AG04449 (cell line): Measurements from ENCODE around the gene MAGI1.

Experiments
- CTCF ChIA-PET: fragments of 350-600 bp; formaldehyde crosslinking; extraction: SDS; loops from one replicate; lab custom pipeline; 2021; ENCODE audit warnings: antibody characterized with exemption; lab: Yijun Ruan, JAX
- POLR2A ChIA-PET: fragments of 400-600, 350-600 bp; formaldehyde crosslinking; extraction: SDS; loops from one replicate; lab custom pipeline; 2020; ENCODE audit warnings: antibody characterized with exemption, inconsistent platforms; lab: Yijun Ruan, JAX
- DNase-seq: peaks from one replicate; pipeline ENCODE4 v3.0.0-alpha.2; 2010; ENCODE audit warnings: low read depth, low spot score
- H3K4me3 ChIP-seq: 2 replicates; pipeline ENCODE4 v1.5.1; 2011; ENCODE audit warnings: low read depth, mild to moderate bottlenecking, control low read depth, low read length
- CTCF ChIP-seq: IDR thresholded peaks from one replicate; pipeline ENCODE4 v1.5.1; 2011; ENCODE audit warnings: mild to moderate bottlenecking, moderate library complexity, low read length, control low read depth, inconsistent platforms; ENCODE audit not compliant: insufficient read depth; ENCODE audit errors: missing control alignments

The MAGI1 gene

GRCh38 chr3:65559643-65560042, 479.1 kb downstream of the MAGI1 start:
- no peak for TF ChIP-seq CTCF
- ChIA-PET CTCF (interaction anchor here (1.3 kb wide), 1 partner anchor 1027 kb away, joined by 3 read pairs; no protein-coding TSS in a partner anchor), POLR2A (no interaction called here)
- DNase-seq = no peak
- H3K4me3 ChIP-seq = no peak overlapping the region

GRCh38 chr3:65558826-65559225, 479.9 kb downstream of the MAGI1 start:
- DNase-seq = no peak
- CTCF ChIA-PET = interaction anchor here (0.9 to 1.3 kb wide), 2 partner anchors 9 to 1026 kb away, joined by 3 read pairs; no protein-coding TSS in a partner anchor
- TF ChIP-seq CTCF = no peak
- POLR2A ChIA-PET = no interaction called here
- no peak overlapping the region for H3K4me3 ChIP-seq

GRCh38 chr3:65557899-65558564, 480.7 kb downstream of the MAGI1 start:
- no peak for DNase-seq
- no peak overlapping the region for H3K4me3 ChIP-seq
- ChIA-PET CTCF (interaction anchor here (0.9 to 1.3 kb wide), 2 partner anchors 9 to 1025 kb away, joined by 3 read pairs; no protein-coding TSS in a partner anchor), POLR2A (no interaction called here)
- TF ChIP-seq CTCF = no peak

- no peak for DNase-seq
- H3K4me3 ChIP-seq = no peak overlapping the region
- CTCF ChIA-PET = no interaction called here
- POLR2A ChIA-PET = no interaction called here
- TF ChIP-seq CTCF = no peak
Measured at GRCh38 chr3:65556934-65557577, 481.7 kb downstream of the MAGI1 start.

GRCh38 chr3:65552434-65552833, 486.3 kb downstream of the MAGI1 start:
- no peak overlapping the region for H3K4me3 ChIP-seq
- ChIA-PET POLR2A (no interaction called here), CTCF (interaction anchor here (1.3 kb wide), 1 partner anchor 9 kb away, joined by 4 read pairs; no protein-coding TSS in a partner anchor)
- no peak for DNase-seq
- TF ChIP-seq CTCF = no peak

- TF ChIP-seq CTCF = no peak
- H3K4me3 ChIP-seq = no peak overlapping the region
- ChIA-PET POLR2A (no interaction called here), CTCF (no interaction called here)
- DNase-seq = no peak
Measured at GRCh38 chr3:65551945-65552344, 486.8 kb downstream of the MAGI1 start.
